DND-41 (cell line): ENCODE results near the gene USP9X.

Source experiments
- CTCF ChIP-seq: IDR thresholded peaks from 2 replicates; pipeline ENCODE4 v1.5.1; 2012; ENCODE audit warnings: borderline replicate concordance, low read length, moderate library complexity, mild to moderate bottlenecking; ENCODE audit not compliant: poor library complexity, severe bottlenecking; ENCODE audit errors: extremely low read depth
- EZH2 ChIP-seq: IDR thresholded peaks from 3 replicates; pipeline ENCODE4 v1.6.1; 2012; ENCODE audit warnings: borderline replicate concordance, low read depth, mild to moderate bottlenecking, moderate library complexity, low read length, inconsistent platforms; ENCODE audit not compliant: severe bottlenecking

- TF ChIP-seq EZH2 (no peak), CTCF (no peak)
These were observed 18.9 kb upstream of the USP9X start for GRCh38 chrX:41066391-41066790.
